Body of pancreas (tissue), 4 donors: ENCODE data around the gene PTPRT. TPM values are rescaled to one million over a fixed set of nuclear protein-coding genes. Genes with fewer than 3 reads are reported as not detected.

Experiments
- ATAC-seq: fragments of 150-250 bp; one replicate; pipeline ENCODE4 v1.9.1; 2016
- DNase-seq, 4 donors: peaks; one replicate each; pipeline ENCODE4 v3.0.0-alpha.2; 2019
- H3K27ac ChIP-seq, 4 donors: fragments of 200-600 bp; sonication (generic); 1 replicate in 3 of 4; 2 replicates in 1 of 4; pipeline versions ENCODE4 v1.5.1 to v1.6.1; 2016 to 2019; ENCODE audit warnings: mild to moderate bottlenecking in 1 of 4, mixed read lengths in 1 of 4, moderate library complexity in 1 of 4
- H3K27me3 ChIP-seq, 2 donors: fragments of 200-600 bp; sonication (generic); one replicate each; pipeline ENCODE4 v1.6.0; 2016; ENCODE audit warnings: mild to moderate bottlenecking in 1 of 2
- H3K36me3 ChIP-seq, 2 donors: fragments of 200-600 bp; sonication (generic); replicated peaks in 1 of 2; 2 replicates each; pipeline ENCODE4 v1.5.1; 2016; ENCODE audit warnings: low read depth in 2 of 2; ENCODE audit not compliant: insufficient read depth in 1 of 2
- H3K4me1 ChIP-seq: fragments of 200-600 bp; sonication (generic); one replicate; pipeline ENCODE4 v1.6.0; 2016
- H3K4me3 ChIP-seq, 2 donors: fragments of 200-600 bp; sonication (generic); 1 replicate in 1 of 2; 2 replicates in 1 of 2; pipeline ENCODE4 v1.5.1; 2016 to 2019
- H3K9me3 ChIP-seq, 3 donors: fragments of 200-600 bp; sonication (generic); 1 replicate in 2 of 3; 2 replicates in 1 of 3; pipeline ENCODE4 v1.5.1; 2016
- CTCF ChIP-seq, 7 experiments: fragments of 450-650 bp in 4 of 7; fragments of 200-600 bp in 3 of 7; sonication (generic) in 3 of 7; IDR thresholded peaks; one replicate each; pipeline ENCODE4 v1.5.1; 2016 to 2019; ENCODE audit warnings: antibody characterized with exemption in 7 of 7
- POLR2A ChIP-seq, 3 donors: fragments of 450-650 bp; IDR thresholded peaks; one replicate each; pipeline ENCODE4 v1.6.1; 2016; ENCODE audit warnings: antibody characterized with exemption in 3 of 3, mild to moderate bottlenecking in 2 of 3
- WGBS, 2 donors: methylation state at CpG; one replicate each; pipeline ENCODE4 v1.1.5; 2017; 5-methylcytosine and 5-hydroxymethylcytosine counted together
- intact Hi-C: fragments of 100-400 bp; cut with DNase I; formaldehyde crosslinking; loops from one replicate; pipeline ENCODE4 v1.15.1; 2023
- total RNA-seq, 2 donors: library from RNA; depleted of rRNA; stranded (reverse); fragments of >200 nt; gene quantifications; one replicate each; pipeline ENCODE4 v1.1.0, GENCODE V29; 2016

Gene PTPRT
- total RNA-seq, 2 donors from 2014 or later, result 0.33 to 1.0 TPM

DNA sequence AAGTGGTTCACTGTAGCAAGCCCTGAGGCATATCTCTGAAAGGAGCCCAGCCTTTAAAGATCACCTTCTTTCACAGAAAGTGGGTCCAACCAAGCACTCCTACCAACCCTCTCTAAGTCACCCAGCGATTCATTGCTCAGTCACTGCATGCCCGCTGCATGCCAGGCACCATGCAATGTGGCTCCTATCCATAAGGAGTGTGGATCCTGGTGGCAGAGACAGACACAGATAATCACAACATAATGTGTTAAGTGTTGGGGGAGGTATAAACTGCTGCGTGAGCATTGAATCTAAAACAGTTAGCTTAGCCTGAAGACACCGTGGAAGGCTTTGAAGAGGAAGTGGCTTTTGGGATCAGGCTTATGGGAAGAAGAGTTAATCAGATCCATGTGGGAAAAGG is 659.5 kb downstream of the PTPRT start:
- Histone ChIP-seq H3K27me3 (no peaks in the 10 kb centered on the region), H3K4me1 (peaks cover 14% of the 10 kb centered on the region), H3K36me3 (no peaks in the 10 kb centered on the region), H3K9me3 (no peaks in the 10 kb centered on the region), H3K27ac (no peak overlapping the region), H3K4me3 (no peak overlapping the region)
- DNase-seq, result no peak
- TF ChIP-seq POLR2A (IDR thresholded peaks at IDR 0.05) (no peak), CTCF (IDR thresholded peaks at IDR 0.05) (no peak)
- no peak for ATAC-seq
- intact Hi-C loops, result no loop called here
- WGBS, 2 donors, result 91 to 98% methylated on average over 4 of the region's 4 CpGs

GRCh38 chr20:42524058-42524457 is 665.6 kb downstream of the PTPRT start:
- H3K27ac ChIP-seq, result no peak overlapping the region
- no peaks in the 10 kb centered on the region for H3K4me1 ChIP-seq
- ATAC-seq (no peak), DNase-seq (no peak)
- intact Hi-C loops, result no loop called here
- TF ChIP-seq POLR2A (IDR thresholded peaks at IDR 0.05), result no peak
- H3K9me3 ChIP-seq, result no peaks in the 10 kb centered on the region
- 89 to 92% methylated on average over 1 of the region's 1 CpG for WGBS, 2 donors
- H3K4me3 ChIP-seq, result no peak overlapping the region
- no peaks in the 10 kb centered on the region for H3K27me3 ChIP-seq
- H3K36me3 ChIP-seq, result no peaks in the 10 kb centered on the region

DNA sequence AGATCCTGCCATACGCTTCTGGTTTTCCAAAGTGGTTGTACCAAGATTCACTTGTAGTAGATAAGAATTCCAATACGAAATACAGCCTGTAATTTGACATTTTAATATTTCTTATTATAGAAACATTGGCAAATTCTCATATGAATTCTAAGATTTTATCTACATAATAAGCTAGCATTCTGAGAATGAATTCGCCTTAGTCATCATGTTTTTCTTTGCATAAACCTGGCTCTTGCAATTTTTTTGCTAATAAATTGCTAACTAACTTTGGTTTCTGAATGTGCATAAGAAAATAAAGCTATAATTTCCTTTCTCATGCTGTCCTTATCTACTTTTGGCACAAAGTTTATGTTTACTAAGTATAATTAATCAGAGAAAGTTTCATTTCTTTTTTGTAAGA is 673.0 kb downstream of the PTPRT start:
- H3K4me3 ChIP-seq, result no peak overlapping the region
- H3K27me3 ChIP-seq, result no peaks in the 10 kb centered on the region
- no peaks in the 10 kb centered on the region for H3K9me3 ChIP-seq
- no peak for DNase-seq
- intact Hi-C loops, result no loop called here
- peaks cover 3% of the 10 kb centered on the region for H3K4me1 ChIP-seq
- no peak overlapping the region for H3K27ac ChIP-seq
- TF ChIP-seq CTCF (IDR thresholded peaks at IDR 0.05) (no peak), POLR2A (IDR thresholded peaks at IDR 0.05) (no peak)
- ATAC-seq, result no peak
- H3K36me3 ChIP-seq, result no peaks in the 10 kb centered on the region
- 62 to 66% methylated on average over 3 of the region's 3 CpGs for WGBS, 2 donors

DNA sequence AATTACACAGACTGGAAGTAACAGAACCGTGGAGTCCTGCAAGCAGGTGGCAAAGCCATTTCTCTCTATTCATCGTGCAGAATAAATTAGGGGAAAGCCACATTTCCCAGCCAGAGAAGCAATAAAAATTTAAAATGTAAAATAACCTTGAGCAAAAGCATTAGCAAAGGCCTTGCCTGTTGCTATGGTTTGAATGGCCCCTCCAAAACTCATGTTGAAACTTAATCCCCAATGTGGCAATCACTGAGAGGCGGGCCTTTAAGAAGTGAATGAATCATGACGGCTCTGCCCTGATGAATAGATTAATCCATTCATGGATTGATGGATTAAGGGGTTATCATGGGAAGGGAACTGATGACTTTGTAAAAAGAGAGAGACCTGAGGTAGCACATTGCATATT is 679.0 kb downstream of the PTPRT start:
- DNase-seq (no peak), ATAC-seq (no peak)
- no peaks in the 10 kb centered on the region for H3K9me3 ChIP-seq
- H3K27me3 ChIP-seq, result no peaks in the 10 kb centered on the region
- intact Hi-C loops, result no loop called here
- no peaks in the 10 kb centered on the region for H3K4me1 ChIP-seq
- H3K27ac ChIP-seq, result no peak overlapping the region
- TF ChIP-seq CTCF (IDR thresholded peaks at IDR 0.05) (no peak), POLR2A (IDR thresholded peaks at IDR 0.05) (no peak)
- no peak overlapping the region for H3K4me3 ChIP-seq
- WGBS, 2 donors, result 77 to 86% methylated on average over 4 of the region's 4 CpGs
- no peaks in the 10 kb centered on the region for H3K36me3 ChIP-seq

GRCh38 chr20:42507874-42508273 is 681.8 kb downstream of the PTPRT start:
- no peak for TF ChIP-seq CTCF (IDR thresholded peaks at IDR 0.05)
- no peak for TF ChIP-seq POLR2A (IDR thresholded peaks at IDR 0.05)
- WGBS, 2 donors, result 70 to 76% methylated on average over 3 of the region's 3 CpGs
- no peak overlapping the region for H3K4me3 ChIP-seq
- no peaks in the 10 kb centered on the region for H3K36me3 ChIP-seq
- intact Hi-C loops, result no loop called here
- DNase-seq (no peak), ATAC-seq (no peak)
- no peaks in the 10 kb centered on the region for H3K4me1 ChIP-seq
- H3K27ac ChIP-seq, result no peak overlapping the region
- H3K9me3 ChIP-seq, result no peaks in the 10 kb centered on the region
- no peaks in the 10 kb centered on the region for H3K27me3 ChIP-seq
